Body of pancreas (tissue), 4 donors: ENCODE results near the gene LRRC8B.

ENCODE experiments used
- CTCF ChIP-seq, 7 experiments: fragments of 450-650 bp in 4 of 7; fragments of 200-600 bp in 3 of 7; sonication (generic) in 3 of 7; IDR thresholded peaks; one replicate each; pipeline ENCODE4 v1.5.1; 2016 to 2019; ENCODE audit warnings: antibody characterized with exemption in 7 of 7
- POLR2A ChIP-seq, 3 donors: fragments of 450-650 bp; IDR thresholded peaks; one replicate each; pipeline ENCODE4 v1.6.1; 2016; ENCODE audit warnings: antibody characterized with exemption in 3 of 3, mild to moderate bottlenecking in 2 of 3

- TF ChIP-seq CTCF (IDR thresholded peaks at IDR 0.05) (no peak), POLR2A (IDR thresholded peaks at IDR 0.05) (no peak)
These were observed 13.7 kb downstream of the LRRC8B start for GRCh38 chr1:89538361-89538760.
